GM21717 (cell line): ENCODE measurements around the gene ADCY2.

Experiments used
- ATAC-seq: cut with Tn5 transposase; IDR thresholded peaks from one replicate; pipeline ENCODE4 v1.9.1; 2021; ENCODE audit warnings: mild to moderate bottlenecking, moderate library complexity; ENCODE audit not compliant: unreplicated experiment

The ADCY2 gene

GRCh38 chr5:7435503-7435902, 39.6 kb downstream of the ADCY2 start:
- ATAC-seq, result no peak

GRCh38 chr5:7436521-7436920, 40.6 kb downstream of the ADCY2 start:
- ATAC-seq, result no peak

GRCh38 chr5:7437836-7438235, 41.9 kb downstream of the ADCY2 start:
- no peak for ATAC-seq

GRCh38 chr5:7445068-7445467, 49.1 kb downstream of the ADCY2 start:
- no peak for ATAC-seq

GRCh38 chr5:7445831-7446230, 49.9 kb downstream of the ADCY2 start:
- no peak for ATAC-seq

- ATAC-seq, result no peak
These were observed 51.0 kb downstream of the ADCY2 start for GRCh38 chr5:7446913-7447312.

GRCh38 chr5:7453947-7454346, 58.0 kb downstream of the ADCY2 start:
- no peak for ATAC-seq

GRCh38 chr5:7456206-7456605, 60.3 kb downstream of the ADCY2 start:
- ATAC-seq, result no peak

GRCh38 chr5:7461371-7461770, 65.4 kb downstream of the ADCY2 start:
- no peak for ATAC-seq

- no peak for ATAC-seq
These were observed 66.8 kb downstream of the ADCY2 start for GRCh38 chr5:7462758-7463157.

GRCh38 chr5:7464182-7464581, 68.2 kb downstream of the ADCY2 start:
- ATAC-seq, result no peak

- no peak for ATAC-seq
These were observed 71.2 kb downstream of the ADCY2 start for GRCh38 chr5:7467179-7467578.

GRCh38 chr5:7468742-7469141, 72.8 kb downstream of the ADCY2 start:
- no peak for ATAC-seq

GRCh38 chr5:7471710-7472109, 75.8 kb downstream of the ADCY2 start:
- ATAC-seq, result no peak

GRCh38 chr5:7473115-7473514, 77.2 kb downstream of the ADCY2 start:
- ATAC-seq, result no peak

- no peak for ATAC-seq
These were observed 77.8 kb downstream of the ADCY2 start for GRCh38 chr5:7473668-7474215.

GRCh38 chr5:7474821-7475403, 79.0 kb downstream of the ADCY2 start:
- no peak for ATAC-seq

- ATAC-seq, result no peak
These were observed 82.5 kb downstream of the ADCY2 start for GRCh38 chr5:7478459-7478858.

- no peak for ATAC-seq
These were observed 92.8 kb downstream of the ADCY2 start for GRCh38 chr5:7488734-7489133.

- no peak for ATAC-seq
These were observed 96.4 kb downstream of the ADCY2 start for GRCh38 chr5:7492371-7492770.

- ATAC-seq, result no peak
These were observed 97.1 kb downstream of the ADCY2 start for GRCh38 chr5:7493081-7493480.

- no peak for ATAC-seq
These were observed 97.7 kb downstream of the ADCY2 start for GRCh38 chr5:7493622-7494021.

- no peak for ATAC-seq
These were observed 98.7 kb downstream of the ADCY2 start for GRCh38 chr5:7494481-7495130.
